Neural progenitor cell (in vitro differentiated cells): ENCODE measurements around the gene NEK4.

Experiments used
- CTCF ChIP-seq: fragments of 200-600 bp; sonication (generic); IDR thresholded peaks from 2 replicates; pipeline ENCODE4 v1.5.1; 2017; ENCODE audit warnings: antibody characterized with exemption, mild to moderate bottlenecking
- EZH2 ChIP-seq: fragments of 200-600 bp; sonication (generic); IDR thresholded peaks from 2 replicates; pipeline ENCODE4 v1.6.1; 2017; ENCODE audit warnings: antibody characterized with exemption, mild to moderate bottlenecking, moderate library complexity

DNA sequence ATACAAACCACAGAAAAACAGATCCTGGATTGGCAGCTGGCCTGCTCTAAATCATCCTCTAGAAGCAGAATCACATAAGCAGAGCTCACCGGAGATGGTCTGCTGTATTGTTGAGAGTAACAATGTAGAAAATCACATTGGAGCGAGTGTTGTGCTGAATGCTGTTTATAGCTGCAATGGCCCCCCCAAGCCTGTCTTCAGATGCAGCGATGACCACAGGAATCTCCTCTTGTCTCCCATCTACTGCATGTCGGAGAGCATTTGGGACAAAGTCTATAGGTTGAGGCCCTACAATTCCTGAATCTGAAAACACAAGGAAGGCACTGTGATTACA lies 73.1 kb downstream of the NEK4 start:
- TF ChIP-seq CTCF, result no peak
- no peak for TF ChIP-seq EZH2
